CD4-positive, CD25-positive, alpha-beta regulatory T cell (primary cell): ENCODE data around the gene GNGT2. TPM values are rescaled to one million over a fixed set of nuclear protein-coding genes. Genes with fewer than 3 reads are reported as not detected.
A peak's percentile ranks its signal among the peaks of the same experiment; 100 is the strongest.

Experiments used
- ATAC-seq, 2 donors: fragments of 150-1000 bp; cut with Tn5 transposase; one replicate each; pipeline ENCODE4 v1.10.0; 2021; ENCODE audit warnings: low read depth in 2 of 2, moderate number of reproducible peaks in 2 of 2, moderate library complexity in 1 of 2
- DNase-seq, 3 donors: peaks; one replicate each; pipeline versions ENCODE4 v3.0.0 to v3.0.0-alpha.2; 2012 to 2022; ENCODE audit warnings: mixed read lengths in 1 of 3
- H3K27ac ChIP-seq: one replicate; pipeline ENCODE4 v1.7.0; 2013; ENCODE audit warnings: mild to moderate bottlenecking, low read length; ENCODE audit not compliant: insufficient read depth, poor library complexity, severe bottlenecking
- H3K27me3 ChIP-seq: one replicate; pipeline ENCODE4 v1.7.0; 2013; ENCODE audit warnings: low read length; ENCODE audit not compliant: control insufficient read depth, insufficient read depth
- H3K36me3 ChIP-seq: one replicate; pipeline ENCODE4 v1.7.0; 2013; ENCODE audit warnings: mild to moderate bottlenecking, low read length, moderate library complexity; ENCODE audit not compliant: control insufficient read depth, insufficient read depth
- H3K4me1 ChIP-seq: 2 replicates; pipeline ENCODE4 v1.7.0; 2013; ENCODE audit warnings: mild to moderate bottlenecking, low read length; ENCODE audit not compliant: insufficient read depth, control insufficient read depth, poor library complexity, severe bottlenecking
- H3K4me3 ChIP-seq: one replicate; pipeline ENCODE4 v1.7.0; 2013; ENCODE audit warnings: low read depth, mild to moderate bottlenecking, low read length, moderate library complexity
- H3K9me3 ChIP-seq, 2 experiments: 1 replicate in 1 of 2; 2 replicates in 1 of 2; pipeline ENCODE4 v1.7.0; 2013; ENCODE audit warnings: low read length in 2 of 2, mild to moderate bottlenecking in 1 of 2, moderate library complexity in 1 of 2; ENCODE audit not compliant: control insufficient read depth in 2 of 2
- H3K27ac Mint-ChIP-seq, 3 donors: one replicate each; pipeline ENCODE4 v1.8.0; 2020 to 2022; ENCODE audit warnings: mild to moderate bottlenecking in 3 of 3, mixed read lengths in 3 of 3, moderate library complexity in 2 of 3
- H3K27me3 Mint-ChIP-seq: one replicate; pipeline ENCODE4 v1.8.0; 2022; ENCODE audit warnings: mild to moderate bottlenecking, mixed read lengths
- H3K36me3 Mint-ChIP-seq: one replicate; pipeline ENCODE4 v1.8.0; 2020; ENCODE audit warnings: mixed read lengths
- H3K4me1 Mint-ChIP-seq, 4 donors: one replicate each; pipeline ENCODE4 v1.8.0; 2020 to 2022; ENCODE audit warnings: mixed read lengths in 4 of 4, mild to moderate bottlenecking in 1 of 4
- H3K4me3 Mint-ChIP-seq, 4 donors: one replicate each; pipeline ENCODE4 v1.8.0; 2020 to 2022; ENCODE audit warnings: mild to moderate bottlenecking in 4 of 4, mixed read lengths in 4 of 4, moderate library complexity in 3 of 4
- H3K9me3 Mint-ChIP-seq, 7 donors: one replicate each; pipeline ENCODE4 v1.8.0; 2020 to 2022; ENCODE audit warnings: mixed read lengths in 7 of 7, mild to moderate bottlenecking in 3 of 7, moderate library complexity in 2 of 7
- polyA plus RNA-seq, 4 donors: library from polyadenylated mRNA; unstranded; fragments of 300-500 nt; fragmentation: Illumina TruSeq; gene quantifications; one replicate each; pipeline ENCODE4 v1.2.3, GENCODE V29; 2021
- total RNA-seq: library from RNA; stranded (reverse); gene quantifications from one replicate; pipeline ENCODE4 v1.2.3, GENCODE V29; 2022

GNGT2 gene
- total and polyA plus RNA-seq, 5 donors from 2014 or later: 1.5 to 11.4 (median 6.5) TPM

GRCh38 chr17:49227436-49228261 is 17.3 kb upstream of the GNGT2 start:
- peak in 1 of 2 donors; percentile 38 for ATAC-seq
- H3K27me3 ChIP-seq: peaks cover 12% of the 10 kb centered on the region
- H3K27me3 Mint-ChIP-seq: peaks cover 69% of the 10 kb centered on the region
- H3K9me3 ChIP-seq: no peaks in the 10 kb centered on the region
- peak overlapping the region in 2 of 3 donors; percentile 35 to 46 for H3K27ac Mint-ChIP-seq
- H3K4me1 ChIP-seq: peaks cover 46% of the 10 kb centered on the region
- no peak overlapping the region for H3K4me3 ChIP-seq
- H3K27ac ChIP-seq: no peak overlapping the region
- H3K36me3 ChIP-seq: no peaks in the 10 kb centered on the region
- peaks cover 5% of the 10 kb centered on the region for H3K36me3 Mint-ChIP-seq
- H3K4me1 Mint-ChIP-seq: peaks cover 5 to 43% (median 20%) of the 10 kb centered on the region in 4 donors
- H3K4me3 Mint-ChIP-seq: peak overlapping the region in 2 of 4 donors; percentile 63 to 68
- peaks cover 0 to 1% (median 0%) of the 10 kb centered on the region in 7 donors for H3K9me3 Mint-ChIP-seq
- peak; percentile 59 to 78 (median 73) for DNase-seq

GRCh38 chr17:49226771-49227435 is 16.5 kb upstream of the GNGT2 start:
- Mint-ChIP-seq H3K27me3 (peaks cover 66% of the 10 kb centered on the region), H3K36me3 (peaks cover 5% of the 10 kb centered on the region), H3K4me1 (peaks cover 5 to 43% (median 20%) of the 10 kb centered on the region in 4 donors), H3K9me3 (peaks cover 0 to 1% (median 0%) of the 10 kb centered on the region in 7 donors), H3K27ac (no peak overlapping the region), H3K4me3 (peak overlapping the region in 1 of 4 donors; percentile 63)
- Histone ChIP-seq H3K9me3 (no peaks in the 10 kb centered on the region), H3K36me3 (no peaks in the 10 kb centered on the region), H3K4me1 (peaks cover 47% of the 10 kb centered on the region), H3K4me3 (no peak overlapping the region), H3K27me3 (peaks cover 12% of the 10 kb centered on the region), H3K27ac (no peak overlapping the region)
- DNase-seq: no peak
- ATAC-seq: no peak

- no peak overlapping the region for H3K27ac Mint-ChIP-seq
- DNase-seq (no peak), ATAC-seq (no peak)
- Histone ChIP-seq H3K9me3 (no peaks in the 10 kb centered on the region), H3K4me1 (peaks cover 39% of the 10 kb centered on the region), H3K27me3 (peaks cover 7% of the 10 kb centered on the region), H3K36me3 (no peaks in the 10 kb centered on the region), H3K27ac (no peak overlapping the region), H3K4me3 (no peak overlapping the region)
- peaks cover 5 to 37% (median 16%) of the 10 kb centered on the region in 4 donors for H3K4me1 Mint-ChIP-seq
- peaks cover 5% of the 10 kb centered on the region for H3K36me3 Mint-ChIP-seq
- H3K4me3 Mint-ChIP-seq: peak overlapping the region in 2 of 4 donors; percentile 71 to 73
- H3K27me3 Mint-ChIP-seq: peaks cover 54% of the 10 kb centered on the region
- peaks cover 0 to 1% (median 0%) of the 10 kb centered on the region in 7 donors for H3K9me3 Mint-ChIP-seq
Measured at GRCh38 chr17:49225554-49226236, 15.3 kb upstream of the GNGT2 start.

- peaks cover 5 to 39% (median 16%) of the 10 kb centered on the region in 4 donors for H3K4me1 Mint-ChIP-seq
- Histone ChIP-seq H3K36me3 (no peaks in the 10 kb centered on the region), H3K9me3 (no peaks in the 10 kb centered on the region), H3K4me3 (no peak overlapping the region), H3K27ac (no peak overlapping the region), H3K27me3 (peaks cover 7% of the 10 kb centered on the region), H3K4me1 (peaks cover 33% of the 10 kb centered on the region)
- H3K9me3 Mint-ChIP-seq: peaks cover 0 to 1% (median 0%) of the 10 kb centered on the region in 7 donors
- H3K27me3 Mint-ChIP-seq: peaks cover 50% of the 10 kb centered on the region
- H3K27ac Mint-ChIP-seq: no peak overlapping the region
- no peak for ATAC-seq
- DNase-seq: no peak
- H3K4me3 Mint-ChIP-seq: peak overlapping the region; percentile 32 to 84 (median 66)
- peaks cover 5% of the 10 kb centered on the region for H3K36me3 Mint-ChIP-seq
Measured at GRCh38 chr17:49224997-49225337, 14.6 kb upstream of the GNGT2 start.

GRCh38 chr17:49224198-49224996 is 14.0 kb upstream of the GNGT2 start:
- Mint-ChIP-seq H3K4me1 (peaks cover 5 to 38% (median 15%) of the 10 kb centered on the region in 4 donors), H3K4me3 (peak overlapping the region; percentile 56 to 84 (median 79)), H3K9me3 (peaks cover 0 to 1% (median 0%) of the 10 kb centered on the region in 7 donors), H3K36me3 (peaks cover 5% of the 10 kb centered on the region), H3K27me3 (peaks cover 44% of the 10 kb centered on the region), H3K27ac (peak overlapping the region in 1 of 3 donors; percentile 52)
- DNase-seq (peak; percentile 18 to 79 (median 56)), ATAC-seq (peak; percentile 48 to 58)
- no peak overlapping the region for H3K27ac ChIP-seq
- H3K36me3 ChIP-seq: no peaks in the 10 kb centered on the region
- H3K4me1 ChIP-seq: peaks cover 34% of the 10 kb centered on the region
- peaks cover 6% of the 10 kb centered on the region for H3K27me3 ChIP-seq
- H3K4me3 ChIP-seq: peak overlapping the region; percentile 48
- no peaks in the 10 kb centered on the region for H3K9me3 ChIP-seq

GRCh38 chr17:49223517-49224197 is 13.3 kb upstream of the GNGT2 start:
- Histone ChIP-seq H3K9me3 (no peaks in the 10 kb centered on the region), H3K4me1 (peaks cover 41% of the 10 kb centered on the region), H3K36me3 (no peaks in the 10 kb centered on the region), H3K27me3 (no peaks in the 10 kb centered on the region), H3K27ac (no peak overlapping the region), H3K4me3 (peak overlapping the region; percentile 48)
- peak; percentile 44 to 50 (median 45) for DNase-seq
- peaks cover 38% of the 10 kb centered on the region for H3K27me3 Mint-ChIP-seq
- H3K4me1 Mint-ChIP-seq: peaks cover 5 to 43% (median 20%) of the 10 kb centered on the region in 4 donors
- ATAC-seq: no peak
- peak overlapping the region; percentile 72 to 84 (median 81) for H3K4me3 Mint-ChIP-seq
- H3K27ac Mint-ChIP-seq: peak overlapping the region in 1 of 3 donors; percentile 15
- peaks cover 0 to 2% (median 0%) of the 10 kb centered on the region in 7 donors for H3K9me3 Mint-ChIP-seq
- peaks cover 5% of the 10 kb centered on the region for H3K36me3 Mint-ChIP-seq
